ENCODE measurements around the gene DLX4.

GRCh38 chr17:49978501-49978900, 9.5 kb downstream of the DLX4 start:
- TF ChIP-seq, protein P1, sequence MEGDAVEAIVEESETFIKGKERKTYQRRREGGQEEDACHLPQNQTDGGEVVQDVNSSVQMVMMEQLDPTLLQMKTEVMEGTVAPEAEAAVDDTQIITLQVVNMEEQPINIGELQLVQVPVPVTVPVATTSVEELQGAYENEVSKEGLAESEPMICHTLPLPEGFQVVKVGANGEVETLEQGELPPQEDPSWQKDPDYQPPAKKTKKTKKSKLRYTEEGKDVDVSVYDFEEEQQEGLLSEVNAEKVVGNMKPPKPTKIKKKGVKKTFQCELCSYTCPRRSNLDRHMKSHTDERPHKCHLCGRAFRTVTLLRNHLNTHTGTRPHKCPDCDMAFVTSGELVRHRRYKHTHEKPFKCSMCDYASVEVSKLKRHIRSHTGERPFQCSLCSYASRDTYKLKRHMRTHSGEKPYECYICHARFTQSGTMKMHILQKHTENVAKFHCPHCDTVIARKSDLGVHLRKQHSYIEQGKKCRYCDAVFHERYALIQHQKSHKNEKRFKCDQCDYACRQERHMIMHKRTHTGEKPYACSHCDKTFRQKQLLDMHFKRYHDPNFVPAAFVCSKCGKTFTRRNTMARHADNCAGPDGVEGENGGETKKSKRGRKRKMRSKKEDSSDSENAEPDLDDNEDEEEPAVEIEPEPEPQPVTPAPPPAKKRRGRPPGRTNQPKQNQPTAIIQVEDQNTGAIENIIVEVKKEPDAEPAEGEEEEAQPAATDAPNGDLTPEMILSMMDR (IDR thresholded peaks at IDR 0.05): no peak
- TF ChIP-seq POLR2A (IDR thresholded peaks at IDR 0.05): no peak
- no peak for TF ChIP-seq EP300 (IDR thresholded peaks at IDR 0.05; ENCODE audit: low read depth)
- no peak for TF ChIP-seq POLR2AphosphoS5 (IDR thresholded peaks at IDR 0.05)

Data from transverse colon (tissue), 4 donors.